PC-9 (cell line): ENCODE measurements around the gene LRMDA. TPM values are rescaled to one million over a fixed set of nuclear protein-coding genes. Genes with fewer than 3 reads are reported as not detected.

Experiments
- BruUV-seq: library from RNA; stranded (reverse); fragments of 400-500 nt; replicated peaks from 2 replicates; lab custom pipeline; 2021; lab: Mats Ljungman, UMichigan
- CTCF ChIA-PET: fragments of 300-600 bp; sonication (Branson Sonifier 250); formaldehyde crosslinking; loops from one replicate; lab custom pipeline; 2022; ENCODE audit warnings: antibody characterized with exemption; lab: Charles Lee
- POLR2A ChIA-PET: fragments of 300-600 bp; sonication (Branson Sonifier 250); formaldehyde crosslinking; loops from one replicate; lab custom pipeline; 2022; ENCODE audit warnings: antibody characterized with exemption; ENCODE audit not compliant: unreplicated experiment; lab: Charles Lee
- DNase-seq, 2 experiments: peaks; one replicate each; pipeline versions ENCODE4 v3.0.0 to v3.0.0-alpha.2; 2015 to 2022; ENCODE audit warnings: mixed read lengths in 1 of 2
- H2AFZ ChIP-seq: fragments of 200-600 bp; sonication (generic); 2 replicates; pipeline ENCODE4 v1.8.1; 2017; ENCODE audit warnings: antibody characterized with exemption
- H3F3A ChIP-seq: fragments of 200-600 bp; sonication (generic); 2 replicates; pipeline ENCODE4 v1.8.1; 2017; ENCODE audit warnings: antibody characterized with exemption, mild to moderate bottlenecking, low read depth; ENCODE audit not compliant: insufficient read depth
- H3K27ac ChIP-seq: fragments of 200-600 bp; sonication (generic); 2 replicates; pipeline ENCODE4 v1.6.1; 2016; ENCODE audit warnings: mixed run types
- H3K27me3 ChIP-seq: fragments of 200-600 bp; sonication (generic); 2 replicates; pipeline ENCODE4 v1.6.1; 2016; ENCODE audit warnings: low read depth, mixed run types; ENCODE audit not compliant: insufficient read depth
- H3K36me3 ChIP-seq: fragments of 200-600 bp; sonication (generic); 2 replicates; pipeline ENCODE4 v1.6.1; 2016; ENCODE audit warnings: low read depth, mixed run types
- H3K4me1 ChIP-seq: fragments of 200-600 bp; sonication (generic); replicated peaks from 2 replicates; pipeline ENCODE4 v1.6.1; 2016; ENCODE audit warnings: mixed run types; ENCODE audit not compliant: insufficient read depth
- H3K4me2 ChIP-seq: fragments of 200-600 bp; sonication (generic); 2 replicates; pipeline ENCODE4 v1.6.1; 2017; ENCODE audit warnings: mixed run types
- H3K4me3 ChIP-seq: fragments of 200-600 bp; sonication (generic); 2 replicates; pipeline ENCODE4 v1.6.1; 2016; ENCODE audit warnings: mixed run types
- H3K79me2 ChIP-seq: fragments of 200-600 bp; sonication (generic); 2 replicates; pipeline ENCODE4 v1.6.1; 2017; ENCODE audit warnings: low read depth, mixed run types
- H3K9me2 ChIP-seq: fragments of 200-600 bp; sonication (generic); 2 replicates; pipeline ENCODE4 v1.8.1; 2017; ENCODE audit warnings: mild to moderate bottlenecking; ENCODE audit not compliant: insufficient read depth
- H3K9me3 ChIP-seq: fragments of 200-600 bp; sonication (generic); 2 replicates; pipeline ENCODE4 v1.8.1; 2016; ENCODE audit warnings: low read depth; ENCODE audit not compliant: insufficient read depth
- H4K20me1 ChIP-seq: fragments of 200-600 bp; sonication (generic); 2 replicates; pipeline ENCODE4 v1.8.1; 2017; ENCODE audit not compliant: insufficient read depth
- CTCF ChIP-seq: fragments of 200-600 bp; sonication (generic); conservative IDR thresholded peaks from 2 replicates; pipeline ENCODE4 v1.6.1; 2017; ENCODE audit warnings: mixed run types, antibody characterized with exemption, mild to moderate bottlenecking, moderate library complexity
- EZH2 ChIP-seq: fragments of 200-600 bp; sonication (generic); IDR thresholded peaks from 2 replicates; pipeline ENCODE4 v1.8.0; 2017; ENCODE audit warnings: antibody characterized with exemption, low read depth
- intact Hi-C: fragments of 100-400 bp; cut with micrococcal nuclease; formaldehyde crosslinking; loops from one replicate; pipeline ENCODE4 v1.10.0; 2022; ENCODE audit not compliant: unreplicated experiment
- total RNA-seq: library from RNA; stranded (reverse); gene quantifications from 2 replicates; pipeline ENCODE4 v1.2.3, GENCODE V29; 2021

LRMDA gene
- total RNA-seq, 1 experiment from 2014 or later, result not detected

GRCh38 chr10:76558586-76558985, 1127.2 kb downstream of the LRMDA start:
- no peaks in the 10 kb centered on the region for H3K36me3 ChIP-seq
- no peak overlapping the region for H3K4me2 ChIP-seq
- no peak overlapping the region for H2AFZ ChIP-seq
- H3F3A ChIP-seq, result no peaks in the 10 kb centered on the region
- H3K9me3 ChIP-seq, result no peaks in the 10 kb centered on the region; the same call in 1 of the 2 replicates
- no peaks in the 10 kb centered on the region for H3K9me2 ChIP-seq
- TF ChIP-seq CTCF (no peak), EZH2 (no peak)
- DNase-seq, result no peak
- CTCF ChIA-PET, result no interaction called here
- POLR2A ChIA-PET, result no interaction called here
- H3K27me3 ChIP-seq, result no peaks in the 10 kb centered on the region
- no peaks in the 10 kb centered on the region for H3K79me2 ChIP-seq
- H3K27ac ChIP-seq, result no peak overlapping the region
- no peaks in the 10 kb centered on the region for H3K4me1 ChIP-seq
- BruUV-seq, result no TSS peak
- H4K20me1 ChIP-seq, result no peaks in the 10 kb centered on the region
- intact Hi-C loops, result no loop called here
- H3K4me3 ChIP-seq, result no peak overlapping the region

- Histone ChIP-seq H3K9me3 (no peaks in the 10 kb centered on the region; the same call in 1 of the 2 replicates), H3K27me3 (no peaks in the 10 kb centered on the region), H2AFZ (no peak overlapping the region), H3K27ac (no peak overlapping the region), H3K9me2 (no peaks in the 10 kb centered on the region), H3K4me2 (no peak overlapping the region), H3K79me2 (no peaks in the 10 kb centered on the region), H3F3A (no peaks in the 10 kb centered on the region), H3K4me3 (no peak overlapping the region), H3K4me1 (no peaks in the 10 kb centered on the region), H3K36me3 (no peaks in the 10 kb centered on the region), H4K20me1 (no peaks in the 10 kb centered on the region)
- TF ChIP-seq EZH2 (no peak), CTCF (no peak)
- CTCF ChIA-PET, result no interaction called here
- no TSS peak for BruUV-seq
- no peak for DNase-seq
- intact Hi-C loops, result no loop called here
- POLR2A ChIA-PET, result interaction anchor here (0.7 kb wide), 1 partner anchor 1019 kb away, joined by 5 read pairs; no protein-coding TSS in a partner anchor
Measured at GRCh38 chr10:76558996-76559891, 1127.8 kb downstream of the LRMDA start.

- ChIA-PET CTCF (no interaction called here), POLR2A (interaction anchor here (0.7 kb wide), 1 partner anchor 1020 kb away, joined by 5 read pairs; no protein-coding TSS in a partner anchor)
- DNase-seq, result no peak
- no TSS peak for BruUV-seq
- no peak overlapping the region for H3K4me2 ChIP-seq
- no peaks in the 10 kb centered on the region for H3K27me3 ChIP-seq
- H3K9me3 ChIP-seq, result no peaks in the 10 kb centered on the region; the same call in 1 of the 2 replicates
- no peaks in the 10 kb centered on the region for H3F3A ChIP-seq
- no peaks in the 10 kb centered on the region for H3K79me2 ChIP-seq
- no peaks in the 10 kb centered on the region for H3K4me1 ChIP-seq
- H3K27ac ChIP-seq, result no peak overlapping the region
- H3K36me3 ChIP-seq, result no peaks in the 10 kb centered on the region
- no peaks in the 10 kb centered on the region for H3K9me2 ChIP-seq
- H4K20me1 ChIP-seq, result no peaks in the 10 kb centered on the region
- intact Hi-C loops, result no loop called here
- H2AFZ ChIP-seq, result no peak overlapping the region
- H3K4me3 ChIP-seq, result no peak overlapping the region
- TF ChIP-seq CTCF, result no peak
Measured at GRCh38 chr10:76559892-76560220, 1128.4 kb downstream of the LRMDA start.
